Mucosa of gallbladder (tissue), 1 donor: ENCODE data around the gene PC. TPM values are rescaled to one million over a fixed set of nuclear protein-coding genes. Genes with fewer than 3 reads are reported as not detected.
"Not testable (repeated sequence)": the region's sequence is repeated elsewhere in the genome, so short reads cannot be mapped to it uniquely, and the experiment has no call there.

Source experiments
- DNase-seq: peaks from one replicate; pipeline ENCODE4 v3.0.0-alpha.2; 2020; ENCODE audit warnings: low spot score
- total RNA-seq: library from RNA; stranded (reverse); gene quantifications from one replicate; pipeline ENCODE4 v1.2.1, GENCODE V29; 2021
- donor health status: DM: no; HTN: no; CAD: no.

Gene PC
- total RNA-seq, 1 donor from 2014 or later = 24.7 TPM

- no peak for DNase-seq
Measured at GRCh38 chr11:66843776-66844495, 114.2 kb downstream of the PC start.

- peak; percentile 91 for DNase-seq
Measured at GRCh38 chr11:66842896-66843775, 115.0 kb downstream of the PC start, which contains the start of gene RCE1. Gene RCE1 (plus strand): TSS chr11:66843441. CDS start chr11:66843456, 15 bp downstream.

- DNase-seq = no peak
Measured at GRCh38 chr11:66842501-66842895, 115.7 kb downstream of the PC start.

- DNase-seq = no peak
Measured at GRCh38 chr11:66841861-66842260, 116.3 kb downstream of the PC start.

- no peak for DNase-seq
Measured at GRCh38 chr11:66840317-66841091, 117.7 kb downstream of the PC start.

GRCh38 chr11:66835768-66836405 lies 122.3 kb downstream of the PC start:
- DNase-seq = no peak

GRCh38 chr11:66834943-66835342 lies 123.2 kb downstream of the PC start:
- no peak for DNase-seq

GRCh38 chr11:66834539-66834845 lies 123.7 kb downstream of the PC start:
- DNase-seq = no peak

GRCh38 chr11:66824573-66824972 lies 133.6 kb downstream of the PC start:
- DNase-seq = not testable (repeated sequence)

- DNase-seq = no peak
Measured at GRCh38 chr11:66823700-66824099, 134.5 kb downstream of the PC start.

- no peak for DNase-seq
Measured at GRCh38 chr11:66820901-66821300, 137.3 kb downstream of the PC start.

- DNase-seq = no peak
Measured at GRCh38 chr11:66820381-66820780, 137.8 kb downstream of the PC start.

GRCh38 chr11:66818231-66818955 lies 139.8 kb downstream of the PC start:
- DNase-seq = no peak

- DNase-seq = no peak
Measured at GRCh38 chr11:66815646-66816045, 142.5 kb downstream of the PC start.

GRCh38 chr11:66814678-66815077 lies 143.5 kb downstream of the PC start:
- no peak for DNase-seq

- no peak for DNase-seq
Measured at GRCh38 chr11:66810576-66811185, 147.5 kb downstream of the PC start.

- no peak for DNase-seq
Measured at GRCh38 chr11:66809592-66809991, 148.6 kb downstream of the PC start.

- DNase-seq = no peak
Measured at GRCh38 chr11:66800720-66801428, 157.3 kb downstream of the PC start.

- not testable (repeated sequence) for DNase-seq
Measured at GRCh38 chr11:66799815-66800214, 158.4 kb downstream of the PC start.
